ENCODE measurements around the gene DHX58.

DHX58 gene

GRCh38 chr17:42110301-42111264 lies 1.9 kb downstream of the DHX58 start:
- no peak for DNase-seq (ENCODE audit: low read depth in 3 of 3, low spot score in 1 of 3)

GRCh38 chr17:42109086-42109485 lies 3.4 kb downstream of the DHX58 start:
- no peak for DNase-seq (ENCODE audit: low read depth in 3 of 3, low spot score in 1 of 3)

- DNase-seq (ENCODE audit: low read depth in 3 of 3, low spot score in 1 of 3), result peak; percentile 85 to 92 (median 88)
Measured at GRCh38 chr17:42107597-42108576, 4.6 kb downstream of the DHX58 start.

- DNase-seq (ENCODE audit: low read depth in 3 of 3, low spot score in 1 of 3), result no peak
Measured at GRCh38 chr17:42107124-42107523, 5.4 kb downstream of the DHX58 start.

- DNase-seq (ENCODE audit: low read depth in 3 of 3, low spot score in 1 of 3), result no peak
Measured at GRCh38 chr17:42106009-42106408, 6.5 kb downstream of the DHX58 start.

GRCh38 chr17:42104264-42104663 lies 8.2 kb downstream of the DHX58 start:
- no peak for DNase-seq (ENCODE audit: low read depth in 3 of 3, low spot score in 1 of 3)

- no peak for DNase-seq (ENCODE audit: low read depth in 3 of 3, low spot score in 1 of 3)
Measured at GRCh38 chr17:42103221-42103954, 9.1 kb downstream of the DHX58 start.

- DNase-seq (ENCODE audit: low read depth in 3 of 3, low spot score in 1 of 3), result peak in 1 of 3 donors; percentile 45
Measured at GRCh38 chr17:42101513-42102292, 10.8 kb downstream of the DHX58 start.

- no peak for DNase-seq (ENCODE audit: low read depth in 3 of 3, low spot score in 1 of 3)
Measured at GRCh38 chr17:42098730-42099399, 13.6 kb downstream of the DHX58 start.

GRCh38 chr17:42097691-42098631 lies 14.6 kb downstream of the DHX58 start, which contains the start of gene ZNF385C:
ZNF385C (minus strand) TSS chr17:42098473; CDS start chr17:42063056, 35,417 bp downstream.
- DNase-seq (ENCODE audit: low read depth in 3 of 3, low spot score in 1 of 3), result peak in 1 of 3 donors; percentile 49

GRCh38 chr17:42096360-42097111 lies 16.0 kb downstream of the DHX58 start:
- DNase-seq (ENCODE audit: low read depth in 3 of 3, low spot score in 1 of 3), result no peak

- DNase-seq (ENCODE audit: low read depth in 3 of 3, low spot score in 1 of 3), result no peak
Measured at GRCh38 chr17:42094375-42095069, 18.0 kb downstream of the DHX58 start.

GRCh38 chr17:42092939-42093338 lies 19.6 kb downstream of the DHX58 start:
- no peak for DNase-seq (ENCODE audit: low read depth in 3 of 3, low spot score in 1 of 3)

- DNase-seq (ENCODE audit: low read depth in 3 of 3, low spot score in 1 of 3), result no peak
Measured at GRCh38 chr17:42090964-42091790, 21.3 kb downstream of the DHX58 start.

GRCh38 chr17:42088736-42089135 lies 23.8 kb downstream of the DHX58 start:
- DNase-seq (ENCODE audit: low read depth in 3 of 3, low spot score in 1 of 3), result no peak
